HG03565 (cell line): ENCODE results near the gene TIMM9.
"Not testable (repeated sequence)": the region's sequence is repeated elsewhere in the genome, so short reads cannot be mapped to it uniquely, and the experiment has no call there.

Source experiments
- ATAC-seq: cut with Tn5 transposase; IDR thresholded peaks from one replicate; pipeline ENCODE4 v1.9.1; 2021; ENCODE audit warnings: mild to moderate bottlenecking, moderate library complexity; ENCODE audit not compliant: unreplicated experiment

The TIMM9 gene

DNA sequence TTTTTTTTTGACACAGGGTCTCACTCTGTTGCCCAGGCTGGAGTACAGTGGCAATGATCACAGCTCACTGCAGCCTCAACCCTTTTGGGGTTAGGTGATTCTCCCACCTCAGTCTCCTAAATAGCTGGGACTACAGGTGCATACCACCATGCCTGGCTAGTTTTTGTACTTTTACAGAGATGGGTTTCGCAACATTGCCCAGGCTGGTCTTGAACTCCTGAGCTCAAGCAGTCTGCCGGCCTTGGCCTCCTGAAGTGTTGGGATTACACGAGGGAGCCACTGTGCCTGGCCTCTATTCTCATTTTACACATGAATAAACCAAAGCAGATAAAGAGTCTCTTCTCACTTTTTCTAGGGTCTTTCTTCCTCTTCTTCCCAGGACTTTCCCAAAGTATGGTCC, 28.4 kb downstream of the TIMM9 start:
- no peak for ATAC-seq

DNA sequence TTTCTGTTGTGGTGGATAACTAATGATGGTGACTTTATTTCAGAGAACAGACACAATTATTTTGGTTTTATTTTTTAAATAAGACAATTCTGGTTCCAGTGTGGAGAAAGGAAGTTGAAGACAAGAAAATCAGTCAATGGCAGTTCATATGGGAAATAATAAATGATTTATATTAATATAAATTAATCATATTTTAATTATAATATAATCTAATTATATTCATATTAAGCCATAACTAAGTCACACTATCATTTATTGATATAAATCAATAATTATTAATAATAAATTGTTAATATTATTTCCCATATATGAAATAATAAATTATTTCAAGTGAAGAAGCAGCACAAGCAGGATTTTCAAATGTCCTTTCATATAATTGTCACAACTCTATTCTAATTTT, 28.8 kb downstream of the TIMM9 start:
- ATAC-seq = no peak

DNA sequence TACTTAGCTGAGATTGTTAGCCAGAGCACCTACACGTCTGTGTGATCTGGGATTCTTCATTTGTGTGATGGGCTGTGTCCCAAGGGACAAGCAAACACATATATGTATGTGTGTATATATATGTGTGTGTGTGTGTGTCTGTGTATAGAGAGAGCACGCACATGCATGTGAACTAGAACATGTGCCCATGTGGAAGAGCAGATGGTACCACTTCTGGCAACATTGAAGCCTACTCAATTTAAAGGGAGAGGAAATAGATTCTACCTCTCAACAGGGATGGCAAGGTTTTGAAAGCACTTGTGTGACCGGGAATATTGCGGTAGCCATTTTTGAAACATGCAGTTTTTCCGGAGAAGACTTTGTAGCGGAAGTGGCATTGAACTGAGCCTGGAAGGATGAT, 30.2 kb downstream of the TIMM9 start:
- no peak for ATAC-seq

DNA sequence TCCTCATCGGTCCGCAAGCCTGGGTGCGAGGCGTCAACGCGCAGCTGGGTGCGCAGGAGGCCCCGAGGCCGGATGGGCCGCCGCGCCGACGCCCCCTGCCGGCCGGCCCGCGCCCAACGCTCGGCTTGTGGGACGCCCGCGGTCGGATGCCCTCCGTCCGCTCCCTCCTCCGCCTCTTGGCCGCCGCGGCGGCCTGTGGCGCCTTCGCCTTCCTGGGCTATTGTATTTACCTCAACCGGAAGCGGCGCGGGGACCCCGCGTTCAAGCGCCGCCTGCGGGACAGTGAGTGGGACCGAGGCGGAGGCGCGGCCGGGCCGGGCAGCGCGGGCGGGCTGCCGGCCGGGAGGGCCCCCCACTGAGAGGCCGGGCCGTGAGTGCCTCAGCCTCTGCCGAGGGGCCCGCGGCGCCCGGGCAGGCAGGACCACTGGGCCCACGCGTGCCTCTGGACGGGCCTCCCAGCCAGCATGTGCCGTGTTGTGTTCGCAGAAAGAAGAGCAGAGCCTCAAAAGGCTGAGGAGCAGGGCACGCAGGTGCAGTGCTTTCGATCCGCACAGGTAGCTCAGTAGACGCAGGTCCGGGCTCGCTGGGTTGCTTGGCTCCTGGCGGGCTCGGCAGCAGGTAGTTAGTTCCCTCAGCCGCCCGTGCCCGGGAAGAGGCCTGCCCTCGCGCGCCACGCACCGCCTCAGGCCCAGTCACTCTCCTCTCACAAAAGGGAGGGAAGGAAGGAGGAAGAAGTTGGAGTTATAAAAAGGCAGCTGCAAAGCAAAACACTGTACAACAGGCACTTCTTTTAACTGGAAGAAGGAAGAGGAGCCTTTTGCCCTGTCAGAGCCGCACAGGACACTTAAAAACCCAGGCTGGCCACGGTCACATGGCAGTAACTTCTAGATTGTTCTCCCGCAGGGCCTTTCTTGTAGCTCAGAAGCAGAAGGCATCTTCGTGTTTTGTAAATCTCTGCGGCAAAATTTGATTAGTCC, 31.2 kb downstream of the TIMM9 start, which contains the start of gene TOMM20L:
Gene TOMM20L, plus strand, starts transcription at position 119 of the 977 bp plus-strand sequence. Its CDS starts 28 bp downstream, at position 147.
- peak; percentile 91 for ATAC-seq

DNA sequence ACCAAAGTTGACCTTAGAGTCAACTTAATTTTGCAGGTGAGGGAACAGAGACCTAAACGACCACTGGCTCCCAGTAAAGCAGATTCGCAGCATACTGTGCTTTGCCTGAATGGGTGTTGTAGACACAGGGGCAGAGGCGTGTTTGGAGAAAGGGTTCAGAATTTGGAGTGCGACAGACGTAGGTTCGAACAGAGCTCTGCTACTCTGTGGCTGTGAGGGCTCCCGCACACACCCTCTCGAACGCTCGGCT, 31.8 kb downstream of the TIMM9 start:
- no peak for ATAC-seq

DNA sequence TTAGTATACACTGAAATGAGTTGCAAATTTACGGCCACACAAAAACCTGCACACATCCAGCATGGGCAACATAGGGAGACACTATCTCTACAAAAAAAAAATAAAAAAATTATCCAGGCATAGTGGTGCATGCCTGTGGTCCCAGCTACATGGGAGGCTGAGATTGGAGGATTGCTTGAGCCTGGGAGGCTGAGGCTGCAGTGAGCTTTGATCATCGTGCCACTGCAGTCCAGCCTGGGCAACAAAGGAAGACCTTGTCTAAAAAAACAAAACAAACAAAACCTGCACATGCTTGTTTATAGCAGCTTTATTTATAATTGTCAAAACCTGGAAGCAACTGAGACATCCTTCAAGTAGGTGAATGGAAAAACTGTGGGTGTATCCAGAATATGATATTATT, 36.5 kb downstream of the TIMM9 start:
- no peak for ATAC-seq

DNA sequence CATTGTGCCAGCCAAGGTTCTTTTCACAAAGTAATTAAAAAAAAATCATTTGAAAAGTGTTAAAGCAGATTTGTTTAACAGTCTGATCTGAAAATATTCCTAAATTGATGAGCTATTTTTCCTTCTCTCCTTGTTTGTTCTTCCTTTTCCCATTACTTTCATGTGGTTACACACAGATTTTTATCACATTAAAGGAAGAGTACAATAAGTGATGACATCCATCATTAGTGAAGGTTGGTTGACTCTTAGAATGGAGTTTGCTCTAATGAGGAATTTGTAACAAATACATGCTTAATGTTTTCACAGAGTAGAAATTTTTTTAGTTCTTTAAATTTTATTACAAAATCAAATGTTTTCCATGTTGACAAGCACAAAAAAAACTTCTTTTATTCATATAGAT, 50.5 kb downstream of the TIMM9 start:
- ATAC-seq = no peak

DNA sequence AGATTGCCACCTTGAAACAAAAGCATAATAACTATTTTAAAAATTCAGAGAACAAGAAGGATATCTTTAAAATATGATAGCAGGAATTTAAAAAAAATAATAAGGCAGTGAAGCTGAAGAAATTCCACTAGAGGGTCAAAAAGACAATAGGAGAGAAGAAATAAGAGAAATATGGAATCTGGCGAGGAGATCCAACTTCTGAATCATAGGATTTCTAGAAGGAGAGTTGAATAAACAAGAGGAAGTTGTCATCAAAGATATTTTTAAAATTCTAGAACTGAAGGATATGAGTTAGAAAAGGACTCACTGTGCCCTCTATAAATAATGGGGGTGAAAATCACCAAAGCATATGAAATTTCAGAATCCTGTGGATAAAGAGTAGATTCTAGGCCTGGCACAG, 58.4 kb downstream of the TIMM9 start:
- ATAC-seq = no peak

DNA sequence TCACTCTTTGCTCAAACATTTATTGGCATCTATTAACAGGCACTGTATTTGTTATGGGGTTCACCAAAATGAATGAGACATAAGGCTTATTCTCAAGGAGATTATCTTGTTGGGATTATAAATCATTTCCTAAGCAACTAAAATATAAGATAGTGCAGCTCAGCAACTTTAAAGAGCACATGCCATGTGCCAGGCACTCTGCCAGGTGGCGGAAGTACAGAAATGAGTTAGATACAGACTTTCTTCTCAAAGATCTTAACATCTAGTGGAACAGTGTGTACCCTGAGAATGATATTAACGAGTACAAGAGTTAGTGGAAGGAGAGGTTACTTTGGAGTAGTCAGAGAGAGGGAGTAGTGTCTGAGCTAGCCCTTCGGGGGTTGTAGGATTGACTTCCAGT, 60.0 kb downstream of the TIMM9 start:
- ATAC-seq = no peak

DNA sequence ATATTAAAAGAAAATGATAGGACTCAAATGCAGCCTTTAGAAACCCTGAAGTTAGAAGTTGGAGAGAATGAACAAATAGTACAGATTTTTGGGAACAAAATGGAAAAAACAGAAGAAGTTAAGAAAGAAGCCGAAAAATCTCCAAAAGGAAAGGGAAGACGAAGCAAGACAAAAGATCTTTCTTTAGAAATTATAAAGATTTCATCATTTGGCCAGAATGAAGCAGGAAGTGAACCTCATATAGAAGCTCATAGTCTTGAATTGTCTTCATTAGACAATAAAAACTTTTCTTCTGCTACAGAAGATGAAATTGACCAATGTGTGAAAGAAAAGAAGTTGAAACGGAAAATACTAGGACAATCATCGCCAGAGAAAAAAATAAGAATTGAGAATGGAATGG, 63.0 kb downstream of the TIMM9 start:
- no peak for ATAC-seq

DNA sequence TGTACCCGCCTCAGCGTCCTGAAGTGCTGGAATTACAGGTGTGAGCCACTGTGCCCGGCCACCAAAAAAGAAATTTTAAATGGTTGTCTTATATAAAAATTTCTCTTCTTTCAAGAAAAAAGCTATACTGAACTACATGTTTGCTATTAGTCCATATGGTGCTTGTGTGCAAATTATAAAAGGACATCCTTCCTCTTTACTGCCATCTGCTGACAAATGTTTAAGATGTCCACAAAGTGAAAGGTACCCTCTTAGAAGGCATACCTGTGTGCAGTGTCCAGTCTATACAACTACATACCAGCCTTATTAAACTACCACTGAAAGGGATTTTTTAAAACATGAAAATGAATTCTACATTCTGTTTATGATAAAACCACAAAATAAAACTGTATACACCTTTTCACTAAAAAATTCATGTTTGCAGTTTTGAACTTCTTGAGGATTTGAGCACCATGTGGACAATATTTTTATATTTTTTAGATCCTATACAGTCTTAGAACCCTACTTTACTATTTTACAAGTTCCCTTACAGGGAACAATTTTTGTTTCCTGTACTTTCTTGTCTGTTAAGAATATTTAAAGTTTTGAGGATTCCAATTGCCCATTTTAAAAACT, 64.4 kb downstream of the TIMM9 start:
- no peak for ATAC-seq

DNA sequence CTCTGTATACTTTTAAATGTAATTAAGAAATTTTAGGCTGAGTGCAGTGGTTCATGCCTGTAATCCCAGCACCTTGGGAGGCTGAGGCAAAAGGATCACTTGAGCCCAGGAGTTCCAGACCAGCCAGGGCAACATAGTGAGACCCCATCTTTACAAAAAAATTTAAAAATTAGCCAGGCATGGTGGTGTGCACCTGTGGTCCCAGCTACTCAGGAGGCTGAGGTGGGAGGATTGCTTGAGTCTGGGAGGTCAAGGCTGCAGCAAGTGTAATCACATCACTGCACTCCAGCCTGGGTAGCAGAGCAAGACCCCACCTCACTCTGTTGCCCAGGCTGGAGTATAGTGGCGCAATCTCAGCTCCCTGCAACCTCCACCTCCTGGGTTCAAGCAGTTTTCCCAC, 65.1 kb downstream of the TIMM9 start:
- not testable (repeated sequence) for ATAC-seq
